ENCODE measurements around the gene ACY1. TPM values are rescaled to one million over a fixed set of nuclear protein-coding genes. Genes with fewer than 3 reads are reported as not detected.
A peak's percentile ranks its signal among the peaks of the same experiment; 100 is the strongest.

Gene ACY1
- total and polyA plus RNA-seq, 10 of the 15 experiments (the other 5 are each of a cell fraction or from before 2014, with no cell fraction given): 18.5 to 42.2 (median 27.8) TPM

- Histone ChIP-seq H3K4me2 (ENCODE audit: control insufficient read depth, insufficient read depth) (no peak overlapping the region), H3K36me3 (ENCODE audit: control insufficient read depth in 2 of 2, insufficient read depth in 2 of 2, low read length in 1 of 2) (no peaks in the 10 kb centered on the region), H3K27ac (ENCODE audit: control insufficient read depth, insufficient read depth) (no peak overlapping the region), H4K20me1 (ENCODE audit: control insufficient read depth, insufficient read depth) (no peaks in the 10 kb centered on the region), H3K4me1 (ENCODE audit: control insufficient read depth, insufficient read depth, low read length) (peaks cover 18% of the 10 kb centered on the region), H3K9ac (ENCODE audit: control insufficient read depth, insufficient read depth, low read length) (no peak overlapping the region), H2AFZ (ENCODE audit: control insufficient read depth, low read depth, low read length) (no peak overlapping the region), H3K9me3 (replicated peaks; ENCODE audit: control insufficient read depth, insufficient read depth, low read length) (no peaks in the 10 kb centered on the region), H3K4me3 (no peak overlapping the region), H3K27me3 (replicated peaks in 1 of 2; ENCODE audit: control insufficient read depth in 2 of 2, insufficient read depth in 2 of 2, low read length in 1 of 2) (no peaks in the 10 kb centered on the region), H3K79me2 (ENCODE audit: control insufficient read depth, insufficient read depth, low read length) (no peaks in the 10 kb centered on the region)
- ChIA-PET SMC1A (ENCODE audit: uncharacterized antibody, unreplicated experiment) (interaction anchor here (1.0 to 12.8 kb wide), 10 partner anchors 10 to 99 kb away, joined by 3 to 116 read pairs (median 7); partner anchors contain the start of gene DUSP7), CTCF (interaction anchor here (0.8 to 3.9 kb wide), 11 partner anchors 9 to 193 kb away, joined by 3 to 30 read pairs (median 4); partner anchors contain the start of gene DUSP7), RAD21 (ENCODE audit: unreplicated experiment) (interaction anchor here (1.0 to 7.1 kb wide), 5 partner anchors 10 to 35 kb away, joined by 3 to 70 read pairs (median 42); no protein-coding TSS in a partner anchor), POLR2A (interaction anchor here (0.7 to 2.3 kb wide), 10 partner anchors 10 to 64 kb away, joined by 3 to 21 read pairs (median 4); partner anchors contain the start of genes DUSP7 and RPL29)
- no peak for FAIRE-seq
- in situ Hi-C loops (cut with MboI) (no loop called here), intact Hi-C loops (cut with micrococcal nuclease; ENCODE audit: unreplicated experiment) (no loop called here)
- WGBS (ENCODE audit: insufficient coverage, insufficient replicate concordance, low lambda C conversion rate, missing lambda C conversion rate): 88% methylated on average over 20 of the region's 20 CpGs
- no peak for ATAC-seq
- peak; percentile 4 for TF ChIP-seq MEF2B (IDR thresholded peaks at IDR 0.05; ENCODE audit: partially characterized antibody, poor library complexity, severe bottlenecking)
- no peak for TF ChIP-seq USF2 (IDR thresholded peaks at IDR 0.05; ENCODE audit: borderline replicate concordance, low read depth, low read length)
- 0 out of 2 replicates have a peak, but pooled peaks have one; percentile 11 for TF ChIP-seq ZNF687 (IDR thresholded peaks at IDR 0.05)
- BruUV-seq (replicated peaks): no TSS peak
- no peak for DNase-seq (ENCODE audit: low read depth, low spot score)
Measured at GRCh38 chr3:52022323-52023100, 39.2 kb downstream of the ACY1 start.

Measured in GM12878 (cell line).